NCI-H510A (cell line): ENCODE results near the gene IQCC.
"Not testable (repeated sequence)": the region's sequence is repeated elsewhere in the genome, so short reads cannot be mapped to it uniquely, and the experiment has no call there.

Source experiments
- DNase-seq: peaks from one replicate; lab custom pipeline; 2025; lab: John Stamatoyannopoulos, UW

IQCC gene

GRCh38 chr1:32205401-32206370 lies at the start of gene IQCC:
Gene IQCC (plus strand): TSS chr1:32205671. CDS start chr1:32205682, 11 bp downstream.
- DNase-seq: peak; percentile 82

DNA sequence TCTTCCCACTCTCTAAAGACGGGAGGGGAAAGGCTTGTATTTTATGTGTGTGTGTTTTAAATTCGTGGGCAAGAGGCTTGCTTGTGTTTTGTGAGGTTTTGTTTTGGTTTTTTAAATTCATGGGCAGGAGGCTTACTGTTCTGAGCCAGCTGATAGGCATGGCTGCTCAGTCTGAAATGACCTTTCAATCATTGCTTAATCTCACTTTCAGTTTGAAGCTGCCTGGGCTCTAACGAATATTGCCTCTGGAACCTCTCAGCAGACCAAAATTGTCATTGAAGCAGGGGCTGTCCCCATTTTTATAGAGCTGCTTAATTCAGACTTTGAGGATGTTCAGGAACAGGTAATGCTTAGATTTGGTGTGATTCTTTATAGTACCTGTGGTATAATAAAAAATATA lies 46.3 kb upstream of the IQCC start:
- DNase-seq: no peak

DNA sequence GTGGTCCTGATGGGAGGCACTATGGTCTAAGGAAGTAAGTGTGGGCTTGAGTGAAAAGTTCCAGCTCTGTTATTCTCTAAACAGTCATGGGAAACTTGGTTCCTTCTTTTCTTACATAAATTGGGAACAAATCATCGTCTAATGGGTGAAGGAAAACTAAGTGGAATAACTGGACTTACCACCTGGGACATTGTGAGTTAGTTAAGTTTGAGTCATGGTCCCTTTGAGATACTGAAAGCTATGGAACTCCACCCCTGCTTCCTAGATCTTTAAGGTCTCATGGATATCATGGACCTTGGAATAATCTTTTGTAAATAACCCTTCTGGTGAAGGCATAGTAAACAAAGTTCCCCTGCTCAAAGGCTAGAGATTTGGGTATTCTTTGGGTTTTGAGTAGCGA lies 42.1 kb upstream of the IQCC start:
- no peak for DNase-seq

GRCh38 chr1:32165633-32166032 lies 39.8 kb upstream of the IQCC start:
- DNase-seq: not testable (repeated sequence)

GRCh38 chr1:32170991-32171390 lies 34.5 kb upstream of the IQCC start:
- DNase-seq: no peak

DNA sequence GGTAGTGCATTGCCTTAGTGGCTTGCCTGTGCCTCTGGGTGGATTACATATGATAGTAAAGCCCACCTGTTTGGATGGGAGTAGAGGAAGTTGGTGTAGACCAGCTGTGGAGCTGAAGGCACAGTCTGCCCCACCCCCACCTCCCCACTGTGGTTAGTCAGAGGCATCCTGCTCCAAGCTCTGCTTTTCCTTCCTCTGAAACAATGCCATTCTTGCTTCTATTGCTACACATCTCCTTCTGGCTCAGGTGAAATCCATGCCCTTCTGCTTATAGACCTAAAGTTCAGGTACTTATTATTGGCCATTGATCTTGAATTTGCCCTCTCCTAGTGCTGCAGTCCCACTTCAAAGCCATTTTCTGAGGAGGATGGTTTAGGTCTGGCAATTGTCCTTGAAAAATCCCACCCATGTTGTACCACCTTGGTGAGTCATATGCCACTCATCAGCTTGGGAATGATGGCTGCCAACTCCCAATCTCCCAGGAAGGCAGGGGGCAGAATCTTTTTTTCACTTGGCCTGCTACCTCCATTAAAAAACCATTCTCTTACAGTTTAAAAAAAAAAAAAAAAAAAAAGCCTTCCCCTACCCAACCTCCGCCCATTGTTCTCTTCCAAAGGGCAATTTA lies 32.7 kb upstream of the IQCC start:
- DNase-seq: no peak

DNA sequence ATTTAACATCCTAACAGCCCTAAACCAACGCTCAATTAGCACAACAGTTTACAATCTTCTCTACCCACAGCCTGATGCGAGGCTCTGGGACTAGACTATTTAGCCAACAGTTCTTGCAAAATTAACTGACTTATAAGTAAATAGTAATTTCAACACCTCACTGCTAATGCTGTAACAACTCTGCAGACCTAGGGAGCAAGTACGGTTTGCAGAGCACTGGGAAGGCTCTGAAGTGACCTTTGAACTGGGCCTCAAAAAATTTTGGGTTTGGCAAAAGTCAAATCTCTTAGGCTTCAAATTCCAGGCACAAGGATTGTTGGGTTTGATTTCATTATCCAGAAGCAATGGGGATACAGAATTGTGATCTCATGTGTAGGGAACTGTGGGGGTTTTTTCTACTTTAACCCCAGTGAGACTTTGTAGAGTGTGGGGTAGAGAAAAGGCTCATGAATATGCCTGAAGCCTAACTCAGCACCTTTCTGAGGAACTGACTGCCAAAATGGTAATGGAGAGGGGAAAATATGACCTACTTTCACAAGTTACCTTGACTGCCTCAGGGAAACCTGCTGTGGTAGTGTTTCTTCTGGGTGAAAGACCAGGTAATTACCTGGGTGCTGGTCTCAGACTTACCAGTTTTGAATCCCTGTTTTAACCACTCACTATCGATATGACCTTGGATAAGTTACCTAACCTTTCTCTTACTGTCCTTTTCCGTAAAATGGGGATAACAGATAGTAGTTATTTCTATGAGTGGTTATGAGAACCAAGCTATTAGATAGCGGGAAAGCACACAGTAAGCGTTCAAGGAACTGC lies 26.9 kb upstream of the IQCC start:
- no peak for DNase-seq

GRCh38 chr1:32179193-32179442 lies 26.4 kb upstream of the IQCC start:
- DNase-seq: no peak

DNA sequence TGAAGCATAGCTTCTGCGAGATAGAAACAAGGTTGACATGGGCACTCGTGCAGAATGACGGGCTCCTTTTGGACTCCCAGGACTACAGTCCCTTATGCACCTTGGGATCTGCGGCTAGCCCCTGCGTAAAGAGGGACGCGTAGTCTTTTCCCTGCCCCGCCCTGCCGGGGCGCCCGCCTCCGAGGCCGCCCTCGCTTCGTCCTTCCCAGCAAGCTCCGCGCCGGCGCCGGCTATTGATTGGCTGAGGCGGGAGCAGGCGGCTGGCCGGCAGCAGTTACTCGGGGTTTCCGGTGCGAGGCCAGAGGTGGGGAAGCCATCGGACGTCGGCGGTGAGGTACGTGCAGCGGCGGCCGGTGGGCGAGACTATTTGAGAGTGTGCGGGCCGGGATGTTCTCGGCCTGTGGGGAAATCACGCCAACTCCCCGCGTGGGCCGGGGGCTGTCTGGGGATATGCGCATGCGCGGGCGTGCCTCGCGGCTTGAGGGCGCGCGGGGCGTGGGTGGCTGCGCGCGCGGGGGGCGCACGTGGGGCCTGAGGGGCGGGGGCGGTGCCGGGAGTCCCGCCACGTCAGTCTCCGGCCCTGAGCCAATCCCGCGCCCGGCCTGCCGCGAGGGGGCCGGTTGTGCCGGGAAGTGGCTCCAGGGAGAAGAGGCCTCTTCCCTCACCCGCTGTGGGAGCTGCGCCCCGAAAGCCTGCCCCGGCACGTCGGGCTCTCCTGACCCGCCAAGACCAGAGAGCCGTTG lies 25.9 kb upstream of the IQCC start, which contains the start of gene TXLNA:
TSS of gene TXLNA (plus strand) at position 233 of the 743 bp plus-strand sequence. CDS start 671 bp downstream, outside the sequence.
- peak; percentile 67 for DNase-seq

- DNase-seq: no peak
These were observed 25.0 kb upstream of the IQCC start for GRCh38 chr1:32180186-32181060.

- DNase-seq: no peak
These were observed 24.4 kb upstream of the IQCC start for GRCh38 chr1:32181065-32181464.

DNA sequence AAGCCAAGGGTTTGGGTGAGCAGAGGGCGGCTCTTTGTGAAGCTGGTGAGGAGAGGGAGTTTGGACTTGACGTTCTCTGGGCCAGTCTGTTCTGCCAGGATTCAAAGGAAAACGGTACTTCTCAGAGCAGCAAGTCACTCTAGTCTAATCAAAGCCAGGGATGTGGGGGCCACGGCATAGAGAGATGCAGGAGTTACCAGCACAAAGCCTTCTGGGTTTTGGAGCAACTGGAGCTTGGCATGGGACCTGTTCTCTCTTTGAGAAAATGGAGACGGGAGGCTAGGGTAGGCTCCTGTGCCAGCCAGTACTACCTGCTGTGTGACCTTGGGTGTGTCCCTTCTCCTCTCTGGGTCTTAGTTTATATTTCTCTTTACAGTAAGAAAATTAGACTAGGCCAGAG lies 23.9 kb upstream of the IQCC start:
- DNase-seq: no peak

- DNase-seq: no peak
These were observed 23.4 kb upstream of the IQCC start for GRCh38 chr1:32182060-32182459.

DNA sequence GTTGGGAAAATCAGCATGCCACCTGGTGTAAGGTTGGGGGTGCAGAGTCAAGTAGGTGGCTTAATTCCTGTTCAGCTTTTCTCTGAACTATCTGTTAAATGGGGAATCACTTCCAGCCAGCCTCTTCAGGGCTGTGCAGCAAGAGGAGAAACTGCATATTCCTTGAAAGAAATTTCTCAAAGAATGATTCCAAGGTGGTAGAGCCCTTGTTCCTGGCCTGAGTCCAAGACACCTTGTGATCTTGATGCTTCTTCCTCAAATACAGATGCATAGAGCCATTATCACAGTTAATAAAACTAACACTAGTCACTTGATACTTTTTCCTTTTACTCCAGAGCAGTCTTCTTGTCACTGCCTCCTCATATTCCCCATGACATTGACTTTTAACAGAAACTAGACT lies 20.8 kb upstream of the IQCC start:
- DNase-seq: no peak

GRCh38 chr1:32186077-32186476 lies 19.4 kb upstream of the IQCC start:
- DNase-seq: no peak

DNA sequence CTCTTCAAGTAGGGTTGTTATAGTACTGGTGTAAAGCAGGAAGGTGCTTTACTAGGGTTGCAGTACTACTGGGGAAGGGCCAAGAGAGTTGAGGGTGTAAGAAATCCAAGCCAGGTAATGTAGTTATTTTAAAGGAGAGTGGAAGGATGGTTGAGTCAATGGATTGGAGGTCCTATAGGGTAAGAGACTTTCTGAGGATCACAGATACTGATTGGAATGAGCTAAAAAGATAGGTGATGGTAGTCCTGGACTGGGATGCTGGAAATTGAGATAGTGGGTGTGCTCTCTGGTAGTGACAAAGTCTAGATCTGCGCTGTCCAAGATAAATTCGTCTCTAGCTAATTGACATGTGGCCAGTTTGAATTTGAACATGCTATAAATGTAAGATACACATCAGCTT lies 19.0 kb upstream of the IQCC start:
- DNase-seq: no peak

DNA sequence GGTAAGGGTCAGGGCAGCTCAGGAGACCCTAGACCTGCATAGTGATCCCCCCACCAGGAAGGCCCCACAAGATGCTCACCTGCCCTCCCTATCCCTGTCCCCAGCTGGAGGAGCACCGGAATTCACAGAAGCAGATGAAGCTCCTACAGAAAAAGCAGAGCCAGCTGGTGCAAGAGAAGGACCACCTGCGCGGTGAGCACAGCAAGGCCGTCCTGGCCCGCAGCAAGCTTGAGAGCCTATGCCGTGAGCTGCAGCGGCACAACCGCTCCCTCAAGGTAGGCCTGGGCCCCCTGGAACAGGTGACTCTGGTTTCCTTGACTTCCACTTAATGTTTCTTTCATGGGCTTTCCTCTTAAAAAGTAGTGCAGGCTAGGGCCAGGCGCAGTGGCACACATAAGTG lies 17.6 kb upstream of the IQCC start:
- no peak for DNase-seq

GRCh38 chr1:32192220-32192948 lies 13.1 kb upstream of the IQCC start:
- DNase-seq: no peak

DNA sequence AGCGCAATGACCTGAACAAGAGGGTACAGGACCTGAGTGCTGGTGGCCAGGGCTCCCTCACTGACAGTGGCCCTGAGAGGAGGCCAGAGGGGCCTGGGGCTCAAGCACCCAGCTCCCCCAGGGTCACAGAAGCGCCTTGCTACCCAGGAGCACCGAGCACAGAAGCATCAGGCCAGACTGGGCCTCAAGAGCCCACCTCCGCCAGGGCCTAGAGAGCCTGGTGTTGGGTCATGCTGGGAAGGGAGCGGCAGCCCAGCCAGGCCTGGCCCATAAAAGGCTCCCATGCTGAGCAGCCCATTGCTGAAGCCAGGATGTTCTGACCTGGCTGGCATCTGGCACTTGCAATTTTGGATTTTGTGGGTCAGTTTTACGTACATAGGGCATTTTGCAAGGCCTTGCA lies 10.5 kb upstream of the IQCC start:
- no peak for DNase-seq

DNA sequence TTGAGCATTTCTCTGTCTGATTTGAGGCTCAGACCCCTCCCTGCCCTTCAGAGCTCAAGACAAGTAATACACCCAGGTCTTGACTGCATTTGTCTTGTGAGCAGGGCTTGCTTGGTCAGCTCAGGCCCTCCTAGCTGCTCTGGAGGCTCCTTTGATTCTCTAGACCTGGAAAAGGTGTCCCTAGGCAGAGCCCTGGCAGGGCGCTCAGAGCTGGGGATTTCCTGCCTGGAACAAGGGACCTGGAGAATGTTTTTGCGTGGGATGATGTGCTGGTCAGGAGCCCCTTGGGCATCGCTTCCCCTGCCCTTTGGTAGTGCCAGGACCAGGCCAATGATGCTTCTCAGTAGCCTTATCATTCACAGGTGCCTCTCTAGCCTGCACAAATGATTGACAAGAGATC lies 9.9 kb upstream of the IQCC start:
- no peak for DNase-seq
